K562 (cell line): ENCODE results near the gene SPATA45. TPM values are rescaled to one million over a fixed set of nuclear protein-coding genes. Genes with fewer than 3 reads are reported as not detected.

Experiments used
- C11orf30 ChIP-seq: fragments of 450-650 bp; IDR thresholded peaks from 2 replicates; pipeline ENCODE4 v1.6.1; 2016; ENCODE audit warnings: low read depth, mild to moderate bottlenecking
- FOXM1 ChIP-seq, 2 experiments: fragments of 450-650 bp in 1 of 2; sonication (generic) in 1 of 2; formaldehyde crosslinking in 1 of 2; IDR thresholded peaks; 2 replicates each; pipeline versions ENCODE4 v1.6.1 to v1.9.0; 2017 to 2022; ENCODE audit warnings: low read depth in 2 of 2, mild to moderate bottlenecking in 2 of 2, missing genetic modification reagents in 1 of 2, moderate library complexity in 1 of 2
- HDAC8 ChIP-seq: fragments of 450-650 bp; IDR thresholded peaks from 2 replicates; pipeline ENCODE4 v1.6.1; 2016; ENCODE audit warnings: mild to moderate bottlenecking, missing genetic modification characterization, moderate library complexity, missing compliant biosample characterization
- HOMEZ ChIP-seq: fragments of 250-450 bp; sonication (Bioruptor Pico); IDR thresholded peaks from 2 replicates; pipeline ENCODE4 v1.4.0; 2020; ENCODE audit warnings: mild to moderate bottlenecking, moderate library complexity
- PCBP2 ChIP-seq: fragments of 200-400 bp; formaldehyde crosslinking; IDR thresholded peaks from 2 replicates; pipeline ENCODE4 v1.6.1; 2018; ENCODE audit warnings: low read length, low read depth, mild to moderate bottlenecking, moderate library complexity; ENCODE audit not compliant: poor library complexity, severe bottlenecking
- RBM17 ChIP-seq: fragments of 200-400 bp; formaldehyde crosslinking; IDR thresholded peaks from 2 replicates; pipeline ENCODE4 v1.6.1; 2017; ENCODE audit warnings: low read depth, mild to moderate bottlenecking, low read length, borderline replicate concordance
- SRSF7 ChIP-seq: fragments of 200-400 bp; formaldehyde crosslinking; optimal IDR thresholded peaks from 2 replicates; pipeline ENCODE3; 2017; ENCODE audit warnings: mild to moderate bottlenecking, low read depth, low read length
- TAF1 ChIP-seq: IDR thresholded peaks from 2 replicates; pipeline ENCODE4 v1.6.1; 2011; ENCODE audit warnings: mild to moderate bottlenecking, low read length, moderate library complexity; ENCODE audit not compliant: insufficient read depth, control insufficient read depth, severe bottlenecking; ENCODE audit errors: extremely low read depth
- TFE3 ChIP-seq: fragments of 450-650 bp; formaldehyde crosslinking; IDR thresholded peaks from 2 replicates; pipeline ENCODE4 v1.4.0; 2020; ENCODE audit warnings: mild to moderate bottlenecking, mixed read lengths
- THRAP3 ChIP-seq: fragments of 450-650 bp; IDR thresholded peaks from 2 replicates; pipeline ENCODE4 v1.6.1; 2016; ENCODE audit warnings: mild to moderate bottlenecking, inconsistent platforms, borderline replicate concordance
- ZNF146 ChIP-seq: IDR thresholded peaks from one replicate; pipeline ENCODE4 v1.6.1; 2018; ENCODE audit warnings: missing compliant biosample characterization; ENCODE audit not compliant: unreplicated experiment
- ZNF444 ChIP-seq: fragments of 250-450 bp; sonication (Bioruptor Pico); IDR thresholded peaks from 2 replicates; pipeline ENCODE4 v1.4.0; 2020; ENCODE audit warnings: mild to moderate bottlenecking, moderate library complexity
- ZNF584 ChIP-seq: fragments of 200-800 bp; sonication (Bioruptor generic); IDR thresholded peaks from 2 replicates; pipeline ENCODE4 v1.6.1; 2016; ENCODE audit warnings: low read depth, mild to moderate bottlenecking, missing genetic modification characterization, missing compliant biosample characterization
- polyA plus RNA-seq, 8 experiments: library from polyadenylated mRNA; depleted of rRNA in 4 of 8; stranded (reverse) in 5 of 8; unstranded in 3 of 8; fragments of >200 nt; fragmentation: Nextera tagmentation in 2 of 8; fragmentation: Illumina TruSeq in 1 of 8; extraction: Ambion mirVana in 2 of 8; extraction: Trizol in 1 of 8; gene quantifications; 2 replicates each; pipeline versions ENCODE4 v1.2.1 to v1.2.3, GENCODE V29; 2011 to 2014; ENCODE audit warnings: inconsistent platforms in 1 of 8, missing spikeins in 1 of 8
- total RNA-seq, 7 experiments: library from RNA; depleted of rRNA in 6 of 7; stranded (reverse); fragments of >200 nt in 6 of 7; fragmentation: Illumina TruSeq in 2 of 7; extraction: Trizol in 2 of 7; gene quantifications; 2 replicates each; pipeline versions ENCODE4 v1.2.1 to v1.2.3, GENCODE V29; 2011 to 2021; ENCODE audit warnings: low replicate concordance in 1 of 7
- TF ChIP-seq, protein P1 (sequence below): fragments of 150-350 bp; conservative IDR thresholded peaks from 2 replicates; pipeline ENCODE4 v1.6.1; 2014; ENCODE audit warnings: low read length
- TF ChIP-seq, protein P2 (sequence below): fragments of 250-450 bp; sonication (Bioruptor Pico); IDR thresholded peaks from 2 replicates; pipeline ENCODE4 v1.8.0; 2022; ENCODE audit warnings: inconsistent platforms

SPATA45 gene
- total and polyA plus RNA-seq, 9 of the 15 experiments (the other 6 are each of a cell fraction or from before 2014, with no cell fraction given) = 0.18 TPM; not detected in 8

DNA sequence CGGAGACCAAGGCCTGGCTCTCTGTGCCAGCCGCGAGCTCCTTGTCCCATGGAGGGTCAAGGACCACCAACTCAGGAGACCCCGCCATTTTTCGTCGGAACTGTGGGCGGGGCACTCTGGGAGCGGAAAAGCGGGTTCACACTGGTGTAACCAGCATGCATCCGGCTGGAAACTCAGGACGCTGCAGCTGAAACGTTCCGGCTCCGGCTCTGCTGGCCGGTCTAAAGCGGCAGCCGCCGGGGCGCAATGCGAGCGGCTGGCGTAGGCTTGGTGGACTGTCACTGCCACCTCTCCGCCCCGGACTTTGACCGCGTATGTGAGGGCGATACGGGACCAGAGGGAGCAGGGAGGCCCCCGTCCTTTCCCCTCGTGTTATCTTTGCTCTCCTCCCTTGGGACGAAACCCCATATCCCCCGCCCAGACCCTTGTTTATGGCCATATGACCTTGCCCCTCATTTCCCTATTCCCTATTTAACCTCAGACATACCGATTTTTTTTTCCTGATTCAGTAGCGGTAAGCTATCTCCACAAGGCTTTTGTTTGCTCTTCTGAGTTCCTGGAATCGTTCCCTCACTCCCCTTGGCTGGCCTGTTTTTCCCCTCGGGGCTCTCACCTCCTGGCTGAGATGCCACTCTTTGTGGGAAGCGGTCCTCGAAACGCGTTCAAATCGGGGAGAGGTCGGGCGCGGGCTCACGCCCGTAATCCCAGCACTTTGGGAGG lies 55.6 kb downstream of the SPATA45 start, which contains the start of the genes NSL1 and TATDN3 (continued):
- TF ChIP-seq TFE3 (CRISPR knock-in tag) = no peak
- no peak for TF ChIP-seq THRAP3
- TF ChIP-seq C11orf30 = peak; percentile 98
- TF ChIP-seq TAF1 = peak; percentile 100
- peak; percentile 41; the same call in 1 of the 2 replicates for TF ChIP-seq ZNF584 (CRISPR knock-in tag)
- TF ChIP-seq ZNF444 = no peak
- no peak for TF ChIP-seq RBM17
- 0 out of 2 replicates have a peak, but pooled peaks have one; percentile 31 for TF ChIP-seq HOMEZ (CRISPR knock-in tag)
- 0 out of 2 replicates have a peak, but pooled peaks have one; percentile 75 for TF ChIP-seq HDAC8 (tag)
- TF ChIP-seq ZNF146 (CRISPR knock-in tag) = no peak
- TF ChIP-seq PCBP2 = no peak
- TF ChIP-seq FOXM1 (IDR thresholded peaks at IDR 0.05; ENCODE audit: low read depth) = no peak
- peak; percentile 85; the same call in 1 of the 2 replicates for TF ChIP-seq FOXM1 (CRISPR knock-in tag; IDR thresholded peaks at IDR 0.05; ENCODE audit: low read depth)
- TF ChIP-seq, protein P1, sequence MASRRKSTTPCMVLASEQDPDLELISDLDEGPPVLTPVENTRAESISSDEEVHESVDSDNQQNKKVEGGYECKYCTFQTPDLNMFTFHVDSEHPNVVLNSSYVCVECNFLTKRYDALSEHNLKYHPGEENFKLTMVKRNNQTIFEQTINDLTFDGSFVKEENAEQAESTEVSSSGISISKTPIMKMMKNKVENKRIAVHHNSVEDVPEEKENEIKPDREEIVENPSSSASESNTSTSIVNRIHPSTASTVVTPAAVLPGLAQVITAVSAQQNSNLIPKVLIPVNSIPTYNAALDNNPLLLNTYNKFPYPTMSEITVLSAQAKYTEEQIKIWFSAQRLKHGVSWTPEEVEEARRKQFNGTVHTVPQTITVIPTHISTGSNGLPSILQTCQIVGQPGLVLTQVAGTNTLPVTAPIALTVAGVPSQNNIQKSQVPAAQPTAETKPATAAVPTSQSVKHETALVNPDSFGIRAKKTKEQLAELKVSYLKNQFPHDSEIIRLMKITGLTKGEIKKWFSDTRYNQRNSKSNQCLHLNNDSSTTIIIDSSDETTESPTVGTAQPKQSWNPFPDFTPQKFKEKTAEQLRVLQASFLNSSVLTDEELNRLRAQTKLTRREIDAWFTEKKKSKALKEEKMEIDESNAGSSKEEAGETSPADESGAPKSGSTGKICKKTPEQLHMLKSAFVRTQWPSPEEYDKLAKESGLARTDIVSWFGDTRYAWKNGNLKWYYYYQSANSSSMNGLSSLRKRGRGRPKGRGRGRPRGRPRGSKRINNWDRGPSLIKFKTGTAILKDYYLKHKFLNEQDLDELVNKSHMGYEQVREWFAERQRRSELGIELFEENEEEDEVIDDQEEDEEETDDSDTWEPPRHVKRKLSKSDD = 0 out of 2 replicates have a peak, but pooled peaks have one; percentile 66
- TF ChIP-seq, protein P2, sequence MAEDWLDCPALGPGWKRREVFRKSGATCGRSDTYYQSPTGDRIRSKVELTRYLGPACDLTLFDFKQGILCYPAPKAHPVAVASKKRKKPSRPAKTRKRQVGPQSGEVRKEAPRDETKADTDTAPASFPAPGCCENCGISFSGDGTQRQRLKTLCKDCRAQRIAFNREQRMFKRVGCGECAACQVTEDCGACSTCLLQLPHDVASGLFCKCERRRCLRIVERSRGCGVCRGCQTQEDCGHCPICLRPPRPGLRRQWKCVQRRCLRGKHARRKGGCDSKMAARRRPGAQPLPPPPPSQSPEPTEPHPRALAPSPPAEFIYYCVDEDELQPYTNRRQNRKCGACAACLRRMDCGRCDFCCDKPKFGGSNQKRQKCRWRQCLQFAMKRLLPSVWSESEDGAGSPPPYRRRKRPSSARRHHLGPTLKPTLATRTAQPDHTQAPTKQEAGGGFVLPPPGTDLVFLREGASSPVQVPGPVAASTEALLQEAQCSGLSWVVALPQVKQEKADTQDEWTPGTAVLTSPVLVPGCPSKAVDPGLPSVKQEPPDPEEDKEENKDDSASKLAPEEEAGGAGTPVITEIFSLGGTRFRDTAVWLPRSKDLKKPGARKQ = no peak
- TF ChIP-seq SRSF7 = no peak
